Activated CD4-positive, CD25-positive, alpha-beta regulatory T cell treated with anti-CD3 and anti-CD28 coated beads, Interleukin-2, amount 50 U/mL, for 24 hours (primary cell): ENCODE data around the gene HIRA.
"Not testable (repeated sequence)": the region's sequence is repeated elsewhere in the genome, so short reads cannot be mapped to it uniquely, and the experiment has no call there.

Experiments
- ATAC-seq, 2 donors: fragments of 150-1000 bp; cut with Tn5 transposase; one replicate each; pipeline ENCODE4 v1.10.0; 2021; ENCODE audit warnings: mild to moderate bottlenecking in 1 of 2, moderate library complexity in 1 of 2

Gene HIRA

GRCh38 chr22:19320136-19320535 lies 111.4 kb downstream of the HIRA start:
- ATAC-seq, result not testable (repeated sequence)

- no peak for ATAC-seq
Measured at GRCh38 chr22:19319281-19319680, 112.3 kb downstream of the HIRA start.

GRCh38 chr22:19317865-19318264 lies 113.7 kb downstream of the HIRA start:
- no peak for ATAC-seq

GRCh38 chr22:19307872-19308271 lies 123.7 kb downstream of the HIRA start:
- ATAC-seq, result no peak

GRCh38 chr22:19306535-19306934 lies 125.0 kb downstream of the HIRA start:
- not testable (repeated sequence) for ATAC-seq

GRCh38 chr22:19304547-19304946 lies 127.0 kb downstream of the HIRA start:
- no peak for ATAC-seq

- no peak for ATAC-seq
Measured at GRCh38 chr22:19303785-19304184, 127.7 kb downstream of the HIRA start.

GRCh38 chr22:19295733-19296132 lies 135.8 kb downstream of the HIRA start:
- ATAC-seq, result no peak

- ATAC-seq, result no peak
Measured at GRCh38 chr22:19292458-19293230, 138.9 kb downstream of the HIRA start.

- peak; percentile 56 to 65 for ATAC-seq
Measured at GRCh38 chr22:19291580-19292457, 139.7 kb downstream of the HIRA start, which contains the start of gene CLTCL1. TSS of gene CLTCL1 (minus strand) at chr22:19291719. CDS start at chr22:19291641, 78 bp downstream.

GRCh38 chr22:19291218-19291579 lies 140.3 kb downstream of the HIRA start:
- ATAC-seq, result peak; percentile 20 to 26

GRCh38 chr22:19290400-19291217 lies 140.9 kb downstream of the HIRA start:
- ATAC-seq, result no peak

- no peak for ATAC-seq
Measured at GRCh38 chr22:19289475-19290161, 141.9 kb downstream of the HIRA start.

GRCh38 chr22:19287889-19288288 lies 143.6 kb downstream of the HIRA start:
- no peak for ATAC-seq

GRCh38 chr22:19287076-19287707 lies 144.3 kb downstream of the HIRA start:
- ATAC-seq, result no peak

GRCh38 chr22:19285831-19286230 lies 145.7 kb downstream of the HIRA start:
- no peak for ATAC-seq
